MCF 10A (cell line): ENCODE results near the gene MRPS18A. TPM values are rescaled to one million over a fixed set of nuclear protein-coding genes. Genes with fewer than 3 reads are reported as not detected.

Experiments used
- BruUV-seq: library from RNA; stranded (reverse); fragments of 400-500 nt; replicated peaks from 2 replicates; lab custom pipeline; 2021; lab: Mats Ljungman, UMichigan
- CTCF ChIA-PET: fragments of 300-600 bp; sonication (Branson Sonifier 250); formaldehyde crosslinking; extraction: SDS; loops from one replicate; lab custom pipeline; 2021; ENCODE audit warnings: antibody characterized with exemption, inconsistent platforms; lab: Yijun Ruan, JAX
- POLR2A ChIA-PET: fragments of 300-600, 350-650 bp; sonication (Branson Sonifier 250); formaldehyde crosslinking; extraction: SDS; loops from one replicate; lab custom pipeline; 2020; ENCODE audit warnings: antibody characterized with exemption, inconsistent platforms; lab: Yijun Ruan, JAX
- DNase-seq: peaks from one replicate; pipeline ENCODE4 v3.0.0-alpha.2; 2018; ENCODE audit not compliant: unreplicated experiment
- H3K27ac Mint-ChIP-seq: one replicate; pipeline ENCODE4 v1.8.0; 2022; ENCODE audit warnings: mild to moderate bottlenecking, low read depth, mixed read lengths; ENCODE audit not compliant: unreplicated experiment
- H3K27me3 Mint-ChIP-seq: one replicate; pipeline ENCODE4 v1.8.0; 2022; ENCODE audit warnings: mixed read lengths; ENCODE audit not compliant: insufficient read depth, unreplicated experiment
- H3K36me3 Mint-ChIP-seq: one replicate; pipeline ENCODE4 v1.8.0; 2022; ENCODE audit warnings: mild to moderate bottlenecking, moderate library complexity, mixed read lengths; ENCODE audit not compliant: insufficient read depth, unreplicated experiment
- H3K4me1 Mint-ChIP-seq: one replicate; pipeline ENCODE4 v1.8.0; 2022; ENCODE audit warnings: mixed read lengths; ENCODE audit not compliant: insufficient read depth, unreplicated experiment
- H3K4me3 Mint-ChIP-seq: one replicate; pipeline ENCODE4 v1.8.0; 2022; ENCODE audit warnings: mild to moderate bottlenecking, moderate library complexity, mixed read lengths; ENCODE audit not compliant: unreplicated experiment
- H3K9me3 Mint-ChIP-seq: one replicate; pipeline ENCODE4 v1.8.0; 2022; ENCODE audit warnings: mixed read lengths; ENCODE audit not compliant: unreplicated experiment
- CTCF ChIP-seq: fragments of 200-600 bp; IDR thresholded peaks from one replicate; pipeline ENCODE4 v1.8.0; 2022; ENCODE audit warnings: antibody characterized with exemption, mild to moderate bottlenecking; ENCODE audit not compliant: unreplicated experiment
- intact Hi-C: fragments of 100-400 bp; cut with micrococcal nuclease; formaldehyde crosslinking; loops from 2 replicates; pipeline ENCODE4 v1.14.1; 2022
- total RNA-seq: library from RNA; stranded (reverse); gene quantifications from 2 replicates; pipeline ENCODE4 v1.2.3, GENCODE V29; 2022

MRPS18A gene
- total RNA-seq, 1 experiment from 2014 or later: 69.1 TPM

GRCh38 chr6:43699564-43700186 lies 12.1 kb upstream of the MRPS18A start:
- no peak overlapping the region for H3K4me3 Mint-ChIP-seq
- peak; percentile 80 for DNase-seq
- BruUV-seq: no TSS peak
- CTCF ChIA-PET: interaction anchor here (1.1 to 1.2 kb wide), 2 partner anchors 10 to 24 kb away, joined by 3 read pairs; no protein-coding TSS in a partner anchor
- no peak overlapping the region for H3K27ac Mint-ChIP-seq
- H3K9me3 Mint-ChIP-seq: no peaks in the 10 kb centered on the region
- intact Hi-C loops: loop anchor here (5.0 kb wide), 1 partner anchor 32 kb away; no protein-coding TSS in a partner anchor
- H3K4me1 Mint-ChIP-seq: peaks cover 26% of the 10 kb centered on the region
- no peak for TF ChIP-seq CTCF
- no peaks in the 10 kb centered on the region for H3K36me3 Mint-ChIP-seq
- POLR2A ChIA-PET: interaction anchor here (1.0 to 1.2 kb wide), 2 partner anchors 9 to 12 kb away, joined by 3 to 7 read pairs; partner anchors contain the start of gene MRPS18A
- H3K27me3 Mint-ChIP-seq: no peaks in the 10 kb centered on the region

DNA sequence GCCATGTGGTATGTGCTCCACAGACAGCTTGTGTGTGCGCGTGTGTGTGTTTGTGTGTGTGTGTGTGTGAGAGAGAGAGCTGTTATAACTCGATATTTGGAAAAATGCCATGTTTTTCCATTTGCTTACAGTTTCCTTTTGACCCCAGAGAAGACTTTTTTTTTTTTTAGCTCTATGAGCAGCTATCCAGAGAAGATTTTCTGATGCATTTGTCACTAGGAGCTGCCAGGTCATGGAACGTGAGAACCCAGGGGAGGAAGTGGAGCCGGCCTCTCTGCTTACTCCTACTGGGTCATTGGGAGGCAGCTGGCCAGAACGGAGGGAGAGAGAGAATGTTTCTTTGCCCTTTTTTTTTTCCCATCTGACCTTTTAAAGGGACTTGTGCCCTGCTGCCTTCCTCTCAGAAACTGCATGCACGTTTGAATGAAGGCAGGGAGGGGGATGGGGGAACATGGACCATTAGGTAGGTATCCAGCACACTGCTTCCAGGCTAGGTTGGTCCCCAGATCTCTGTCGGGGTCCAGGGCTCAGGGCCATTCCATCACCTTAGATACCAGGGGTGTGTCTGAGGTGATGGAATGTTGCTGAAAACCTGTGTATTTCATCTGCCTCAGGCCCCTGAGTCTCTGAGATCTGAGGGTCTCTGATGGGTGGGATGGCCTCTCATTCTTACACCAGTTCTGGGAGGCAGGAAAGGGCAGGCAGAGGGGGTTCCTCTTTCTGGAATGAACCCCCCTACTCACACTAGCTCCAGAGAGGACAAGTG lies 11.2 kb upstream of the MRPS18A start:
- peak; percentile 33 for DNase-seq
- ChIA-PET POLR2A (interaction anchor here (0.9 to 1.2 kb wide), 5 partner anchors 10 to 69 kb away, joined by 3 to 7 read pairs (median 3); partner anchors contain the start of gene MRPS18A), CTCF (interaction anchor here (1.1 kb wide), 1 partner anchor 33 kb away, joined by 3 read pairs; no protein-coding TSS in a partner anchor)
- Mint-ChIP-seq H3K4me1 (peaks cover 26% of the 10 kb centered on the region), H3K27me3 (no peaks in the 10 kb centered on the region), H3K9me3 (no peaks in the 10 kb centered on the region), H3K4me3 (no peak overlapping the region), H3K36me3 (no peaks in the 10 kb centered on the region), H3K27ac (no peak overlapping the region)
- intact Hi-C loops: no loop called here
- BruUV-seq: no TSS peak
- no peak for TF ChIP-seq CTCF

DNA sequence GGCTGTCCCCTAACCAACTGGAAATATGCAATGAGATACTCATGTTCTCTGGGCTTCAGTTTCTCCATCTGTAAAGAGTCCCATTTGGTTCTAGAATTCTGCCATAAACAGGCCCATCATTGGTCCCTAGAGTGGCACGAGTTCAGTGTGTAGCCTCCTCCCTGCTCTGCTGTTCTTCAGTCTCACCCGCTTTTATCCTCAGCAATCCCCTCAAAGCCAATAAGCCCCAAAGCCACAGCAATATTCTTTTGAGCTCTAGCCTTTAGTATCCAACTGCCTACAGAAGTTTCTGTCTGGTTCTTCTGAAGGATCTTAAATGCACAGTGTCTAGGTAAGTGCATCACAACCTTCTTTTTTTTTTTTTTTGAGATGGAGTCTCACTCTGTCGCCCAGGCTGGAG lies 9.8 kb upstream of the MRPS18A start:
- TF ChIP-seq CTCF: no peak
- intact Hi-C loops: no loop called here
- no peaks in the 10 kb centered on the region for H3K9me3 Mint-ChIP-seq
- no peaks in the 10 kb centered on the region for H3K36me3 Mint-ChIP-seq
- H3K4me3 Mint-ChIP-seq: no peak overlapping the region
- H3K27ac Mint-ChIP-seq: no peak overlapping the region
- H3K27me3 Mint-ChIP-seq: no peaks in the 10 kb centered on the region
- ChIA-PET CTCF (interaction anchor here (1.1 kb wide), 2 partner anchors 11 to 31 kb away, joined by 3 to 4 read pairs; no protein-coding TSS in a partner anchor), POLR2A (interaction anchor here (1.1 to 1.2 kb wide), 2 partner anchors 10 to 68 kb away, joined by 3 to 4 read pairs; partner anchors contain the start of gene MRPS18A)
- no TSS peak for BruUV-seq
- H3K4me1 Mint-ChIP-seq: peaks cover 15% of the 10 kb centered on the region
- DNase-seq: no peak

- POLR2A ChIA-PET: no interaction called here
- CTCF ChIA-PET: interaction anchor here (0.6 to 0.9 kb wide), 3 partner anchors 73 to 391 kb away, joined by 3 to 5 read pairs (median 3); no protein-coding TSS in a partner anchor
- Mint-ChIP-seq H3K9me3 (no peaks in the 10 kb centered on the region), H3K36me3 (no peaks in the 10 kb centered on the region), H3K4me1 (peaks cover 10% of the 10 kb centered on the region), H3K27me3 (no peaks in the 10 kb centered on the region), H3K27ac (no peak overlapping the region), H3K4me3 (no peak overlapping the region)
- BruUV-seq: no TSS peak
- intact Hi-C loops: no loop called here
- no peak for TF ChIP-seq CTCF
- no peak for DNase-seq
Observed at GRCh38 chr6:43695967-43696291, 8.3 kb upstream of the MRPS18A start.
